Measurements from ENCODE around the gene SULT1A2. TPM values are rescaled to one million over a fixed set of nuclear protein-coding genes. Genes with fewer than 3 reads are reported as not detected.
"Not testable (repeated sequence)": the region's sequence is repeated elsewhere in the genome, so short reads cannot be mapped to it uniquely, and the experiment has no call there.

The SULT1A2 gene
- total RNA-seq: 1 to 10 TPM in 1 of 4 donors, under 1 TPM in 1, not detected in 2; 0.27 to 1.2 TPM

- Histone ChIP-seq H3K4me3 (peak within 1 kb of the TSS in 1 of 2 donors; percentile 16), H3K9me3 (no peaks in the 10 kb centered on the region), H3K36me3 (peaks cover 0 to 5% of the 10 kb centered on the region in 2 donors), H3K27ac (peak within 1 kb of the TSS in 1 of 4 donors; percentile 8), H3K27me3 (peaks cover 9% of the 10 kb centered on the region), H3K4me1 (peaks cover 0 to 14% (median 6%) of the 10 kb centered on the region in 3 donors)
- 0 to 19% methylated on average over 1 to 6 of the region's 11 CpGs for WGBS, 2 donors (ENCODE audit: low coverage in 1 of 2)
- no peak for ATAC-seq
- TF ChIP-seq POLR2A (IDR thresholded peaks at IDR 0.05) (no peak), EP300 (IDR thresholded peaks at IDR 0.05) (no peak), POLR2AphosphoS5 (IDR thresholded peaks at IDR 0.05) (no peak), CTCF (IDR thresholded peaks at IDR 0.05) (no peak)
These were observed at the start of gene SULT1A2 for GRCh38 chr16:28596840-28597691. TSS of gene SULT1A2 (minus strand) at chr16:28597050. CDS start at chr16:28595930, 1,120 bp downstream.

DNA sequence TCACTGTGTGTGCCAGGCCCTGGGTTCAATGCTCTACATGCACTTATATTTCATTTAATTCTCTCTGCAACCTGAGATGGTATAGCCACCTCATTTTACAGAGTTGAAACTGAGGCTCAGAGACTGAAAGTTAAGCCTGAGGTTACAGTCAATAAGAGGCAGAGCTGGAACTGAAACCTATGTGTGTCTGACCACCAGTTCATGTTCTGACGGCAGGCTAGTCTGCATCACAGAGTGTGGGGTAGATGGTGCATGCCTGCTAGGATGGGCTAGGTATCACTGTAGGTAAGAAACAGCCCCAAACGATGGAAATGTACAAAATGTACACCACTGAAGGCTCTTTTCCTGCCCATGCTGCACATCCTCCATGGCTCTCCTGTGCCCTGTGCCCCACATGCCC, 43.1 kb upstream of the SULT1A2 start:
- ATAC-seq, H3K36me3 ChIP-seq: not testable (repeated sequence)
- no CpG with 5 or more reads among the region's 2 CpGs for WGBS, 2 donors (ENCODE audit: low coverage in 1 of 2)

GRCh38 chr16:28638359-28638758, 41.5 kb upstream of the SULT1A2 start:
- not testable (repeated sequence) for ATAC-seq, H3K27ac ChIP-seq, H3K9me3 ChIP-seq, H3K36me3 ChIP-seq, H3K4me3 ChIP-seq, H3K27me3 ChIP-seq, H3K4me1 ChIP-seq
- WGBS, 2 donors (ENCODE audit: low coverage in 1 of 2): 100% methylated on average over 1 of the region's 5 CpGs; no CpG with 5 or more reads in 1 of the 2 donors

More for the DNA sequence above, 43.1 kb upstream of the SULT1A2 start:
- H3K4me1 ChIP-seq, H3K4me3 ChIP-seq, H3K27ac ChIP-seq, H3K9me3 ChIP-seq, H3K27me3 ChIP-seq: not testable (repeated sequence)

DNA sequence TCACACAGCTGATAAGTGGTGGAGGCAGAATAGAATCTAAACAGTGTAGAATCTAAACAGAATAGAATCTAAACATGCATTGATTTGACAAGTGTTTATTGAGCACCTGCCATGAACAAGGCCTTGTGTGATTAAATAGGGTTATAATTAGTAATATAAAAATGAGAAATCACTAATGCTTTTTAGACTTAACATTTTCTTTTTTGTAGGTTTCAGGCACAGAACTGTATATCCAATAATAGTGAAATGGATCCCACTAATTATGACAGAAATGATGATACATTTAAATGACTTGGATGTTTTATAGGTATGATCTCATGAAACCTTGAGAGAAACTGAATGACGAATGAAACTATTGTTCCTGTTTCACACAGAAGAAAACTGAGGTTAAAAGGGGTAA, 40.9 kb upstream of the SULT1A2 start, which contains the start of gene NPIPB8:
Gene NPIPB8, plus strand, starts transcription at position 301 of the 400 bp plus-strand sequence. CDS start 296 bp downstream, outside the sequence.
- H3K4me3 ChIP-seq, H3K9me3 ChIP-seq, H3K27me3 ChIP-seq, H3K27ac ChIP-seq, H3K36me3 ChIP-seq, ATAC-seq, H3K4me1 ChIP-seq: not testable (repeated sequence)
- 83% methylated on average over 1 of the region's 1 CpG; no CpG with 5 or more reads in 1 of the 2 donors for WGBS, 2 donors (ENCODE audit: low coverage in 1 of 2)

DNA sequence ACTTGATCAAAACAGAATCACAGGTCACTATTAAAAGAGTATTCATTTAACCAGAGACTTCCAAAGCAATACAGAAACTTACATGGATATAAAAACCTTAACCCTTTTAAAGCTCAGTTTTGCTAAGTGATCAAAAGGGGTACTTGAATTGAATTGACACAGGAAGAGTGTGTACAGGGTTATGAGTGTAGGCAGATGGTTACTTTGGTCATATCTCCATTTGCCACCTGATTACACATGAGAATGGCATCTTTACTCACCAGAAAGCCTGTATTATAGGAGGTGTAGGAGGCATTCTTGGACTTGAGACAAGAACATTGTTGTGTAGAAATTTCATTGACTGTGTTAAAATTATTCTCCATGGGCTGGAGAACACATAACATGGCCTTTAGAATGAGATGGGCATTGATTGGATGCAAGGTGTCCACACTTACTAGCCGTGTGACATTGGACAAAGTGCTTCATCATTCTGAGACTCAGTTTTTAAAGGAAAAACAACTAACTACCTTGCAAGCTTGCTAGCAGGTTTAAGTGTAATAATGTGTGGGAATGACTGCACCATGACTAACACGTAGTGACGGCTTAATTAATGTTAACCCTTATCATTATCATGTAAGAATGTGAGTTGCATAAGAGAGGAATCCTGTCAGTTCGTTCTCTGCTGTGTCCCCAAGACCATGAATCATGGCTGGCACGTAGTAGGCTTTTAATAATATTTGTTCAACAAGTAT, 39.4 kb upstream of the SULT1A2 start:
- not testable (repeated sequence) for H3K36me3 ChIP-seq, ATAC-seq, H3K9me3 ChIP-seq, H3K4me1 ChIP-seq, H3K4me3 ChIP-seq, H3K27ac ChIP-seq, H3K27me3 ChIP-seq
- 25 to 51% methylated on average over 4 to 5 of the region's 5 CpGs for WGBS, 2 donors (ENCODE audit: low coverage in 1 of 2)

DNA sequence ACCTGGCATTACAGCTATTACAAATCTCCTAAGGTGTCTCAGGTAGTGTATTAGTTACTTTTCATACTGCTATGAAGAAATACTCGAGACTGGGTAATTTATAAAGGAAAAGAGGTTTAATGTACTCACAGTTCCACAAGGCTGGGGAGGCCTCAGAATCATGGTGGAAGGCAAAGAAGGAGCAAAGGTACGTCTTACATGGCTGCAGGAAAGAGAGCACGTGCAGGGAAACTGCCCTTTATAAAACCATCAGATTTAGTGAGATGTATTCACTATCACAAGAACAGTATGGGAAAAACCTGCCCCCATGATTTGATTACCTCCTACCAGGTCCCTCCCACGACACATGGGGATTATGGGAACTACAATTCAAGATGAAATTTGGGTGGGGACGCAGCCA, 34.1 kb upstream of the SULT1A2 start:
- H3K36me3 ChIP-seq, H3K27me3 ChIP-seq, H3K4me3 ChIP-seq, H3K4me1 ChIP-seq, H3K27ac ChIP-seq, ATAC-seq, H3K9me3 ChIP-seq: not testable (repeated sequence)
- 38 to 63% methylated on average over 3 of the region's 5 CpGs for WGBS, 2 donors (ENCODE audit: low coverage in 1 of 2)

GRCh38 chr16:28623172-28623711, 26.4 kb upstream of the SULT1A2 start:
- WGBS, 2 donors (ENCODE audit: low coverage in 1 of 2): 2 to 20% methylated on average over 1 to 8 of the region's 68 CpGs
- peak overlapping the region in 2 of 4 donors; percentile 43 to 64 for H3K27ac ChIP-seq
- no peak for TF ChIP-seq EP300 (IDR thresholded peaks at IDR 0.05)
- no peak for TF ChIP-seq POLR2A (IDR thresholded peaks at IDR 0.05)
- TF ChIP-seq POLR2AphosphoS5 (IDR thresholded peaks at IDR 0.05): no peak
- peak in 1 of 4 experiments; percentile 13 for TF ChIP-seq CTCF (IDR thresholded peaks at IDR 0.05)
- H3K4me1 ChIP-seq: peaks cover 0 to 16% (median 0%) of the 10 kb centered on the region in 3 donors
- H3K36me3 ChIP-seq: peaks cover 0 to 5% of the 10 kb centered on the region in 2 donors
- no peaks in the 10 kb centered on the region for H3K9me3 ChIP-seq
- peak; percentile 76 for ATAC-seq
- H3K4me3 ChIP-seq: peak overlapping the region; percentile 32 to 54
- H3K27me3 ChIP-seq: peaks cover 6% of the 10 kb centered on the region

- peak overlapping the region in 2 of 4 donors; percentile 43 to 64 for H3K27ac ChIP-seq
- peaks cover 0 to 16% (median 0%) of the 10 kb centered on the region in 3 donors for H3K4me1 ChIP-seq
- H3K4me3 ChIP-seq: peak overlapping the region; percentile 32 to 54
- H3K36me3 ChIP-seq, H3K9me3 ChIP-seq, ATAC-seq, H3K27me3 ChIP-seq: not testable (repeated sequence)
- 52 to 63% methylated on average over 8 to 10 of the region's 24 CpGs for WGBS, 2 donors (ENCODE audit: low coverage in 1 of 2)
These were observed 25.8 kb upstream of the SULT1A2 start for GRCh38 chr16:28622532-28623171.
